ENCODE data around the gene DDX1.

DNA sequence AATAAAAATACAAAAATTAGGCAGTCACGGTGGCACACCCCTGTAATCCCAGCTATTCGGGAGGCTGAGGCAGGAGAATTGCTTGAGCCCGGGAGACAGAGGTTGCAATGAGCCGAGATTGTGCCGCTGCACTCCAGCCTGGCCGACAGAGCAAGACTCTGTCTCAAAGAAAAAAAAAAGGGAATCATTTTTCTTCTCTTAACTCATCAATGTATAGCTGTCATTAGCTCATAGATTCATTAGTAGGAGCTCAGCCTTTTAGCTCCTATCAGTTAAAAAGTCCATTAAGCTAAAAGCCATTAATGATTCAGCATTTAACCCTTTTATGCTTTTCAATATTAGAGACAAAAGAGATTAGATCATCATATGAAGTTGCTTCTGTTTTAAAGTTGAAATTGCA, 24.8 kb upstream of the DDX1 start:
- TF ChIP-seq, protein P1, sequence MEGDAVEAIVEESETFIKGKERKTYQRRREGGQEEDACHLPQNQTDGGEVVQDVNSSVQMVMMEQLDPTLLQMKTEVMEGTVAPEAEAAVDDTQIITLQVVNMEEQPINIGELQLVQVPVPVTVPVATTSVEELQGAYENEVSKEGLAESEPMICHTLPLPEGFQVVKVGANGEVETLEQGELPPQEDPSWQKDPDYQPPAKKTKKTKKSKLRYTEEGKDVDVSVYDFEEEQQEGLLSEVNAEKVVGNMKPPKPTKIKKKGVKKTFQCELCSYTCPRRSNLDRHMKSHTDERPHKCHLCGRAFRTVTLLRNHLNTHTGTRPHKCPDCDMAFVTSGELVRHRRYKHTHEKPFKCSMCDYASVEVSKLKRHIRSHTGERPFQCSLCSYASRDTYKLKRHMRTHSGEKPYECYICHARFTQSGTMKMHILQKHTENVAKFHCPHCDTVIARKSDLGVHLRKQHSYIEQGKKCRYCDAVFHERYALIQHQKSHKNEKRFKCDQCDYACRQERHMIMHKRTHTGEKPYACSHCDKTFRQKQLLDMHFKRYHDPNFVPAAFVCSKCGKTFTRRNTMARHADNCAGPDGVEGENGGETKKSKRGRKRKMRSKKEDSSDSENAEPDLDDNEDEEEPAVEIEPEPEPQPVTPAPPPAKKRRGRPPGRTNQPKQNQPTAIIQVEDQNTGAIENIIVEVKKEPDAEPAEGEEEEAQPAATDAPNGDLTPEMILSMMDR (conservative IDR thresholded peaks at IDR 0.05; ENCODE audit: low read length) = no peak
- no peak for TF ChIP-seq EZH2phosphoT487 (IDR thresholded peaks at IDR 0.05; ENCODE audit: borderline replicate concordance, low read depth, low read length)
